ENCODE results near the gene LDHAL6A.
"Not testable (repeated sequence)": the region's sequence is repeated elsewhere in the genome, so short reads cannot be mapped to it uniquely, and the experiment has no call there.

The LDHAL6A gene

DNA sequence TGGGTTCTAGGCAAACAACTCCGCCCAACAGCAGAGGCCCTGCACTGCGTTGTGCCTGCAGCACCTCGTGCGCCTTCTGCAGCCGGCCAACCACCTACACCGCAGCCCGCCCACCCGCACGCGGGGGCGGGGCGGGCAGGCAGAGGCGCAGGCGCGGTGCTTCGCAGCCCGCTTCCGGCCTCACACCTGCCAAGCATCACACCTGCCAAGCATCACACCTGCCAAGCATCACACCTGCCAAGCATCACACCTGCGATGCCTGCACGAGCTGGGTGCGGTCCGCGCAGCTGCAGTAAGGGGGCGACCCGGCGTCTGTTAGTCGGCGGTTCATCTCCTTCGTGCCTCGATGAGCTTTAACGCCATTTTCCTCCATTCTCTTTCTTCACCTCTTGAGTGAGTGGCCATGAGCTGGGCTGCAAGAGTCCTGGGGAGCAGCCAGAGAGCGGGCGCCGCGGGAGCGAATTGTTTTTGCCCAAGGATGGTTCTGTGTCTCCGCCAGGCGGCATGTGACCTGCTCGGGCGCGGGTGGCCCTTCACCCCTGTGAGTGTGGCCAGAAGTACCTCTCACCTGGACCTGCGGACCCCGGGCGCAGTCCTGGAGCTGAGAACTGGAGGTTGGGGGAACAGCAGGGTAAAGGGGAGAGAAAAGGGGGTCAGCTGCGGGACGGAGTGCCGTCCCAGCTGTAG, at the start of gene LDHAL6A:
Gene LDHAL6A (plus strand): TSS at position 171 of the 687 bp plus-strand sequence. CDS start 825 bp downstream, outside the sequence.
- H3K4me3 Mint-ChIP-seq, result peak within 1 kb of the TSS; percentile 26

DNA sequence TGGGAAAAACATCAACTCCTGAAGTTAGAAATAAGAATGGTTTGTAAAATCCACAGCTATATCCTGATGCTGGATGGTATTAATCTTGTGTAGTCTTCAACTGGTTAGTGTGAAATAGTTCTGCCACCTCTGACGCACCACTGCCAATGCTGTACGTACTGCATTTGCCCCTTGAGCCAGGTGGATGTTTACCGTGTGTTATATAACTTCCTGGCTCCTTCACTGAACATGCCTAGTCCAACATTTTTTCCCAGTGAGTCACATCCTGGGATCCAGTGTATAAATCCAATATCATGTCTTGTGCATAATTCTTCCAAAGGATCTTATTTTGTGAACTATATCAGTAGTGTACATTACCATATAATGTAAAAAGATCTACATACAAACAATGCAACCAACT, 48.3 kb upstream of the LDHAL6A start:
- H3K36me3 Mint-ChIP-seq (ENCODE audit: low read depth), result peaks cover 42% of the 10 kb centered on the region
- not testable (repeated sequence) for DNase-seq (ENCODE audit: low spot score); H3K4me3 Mint-ChIP-seq; H3K27me3 Mint-ChIP-seq (ENCODE audit: low read depth); H3K27ac Mint-ChIP-seq; H3K9me3 Mint-ChIP-seq
- peaks cover 23% of the 10 kb centered on the region for H3K4me1 Mint-ChIP-seq (ENCODE audit: low read depth)

More for the DNA sequence above, at the start of gene LDHAL6A:
- peaks cover 4% of the 10 kb centered on the region for H3K27me3 Mint-ChIP-seq (ENCODE audit: low read depth)
- no peaks in the 10 kb centered on the region for H3K9me3 Mint-ChIP-seq
- peaks cover 1% of the 10 kb centered on the region for H3K4me1 Mint-ChIP-seq (ENCODE audit: low read depth)
- no peaks in the 10 kb centered on the region for H3K36me3 Mint-ChIP-seq (ENCODE audit: low read depth)
- no peak within 1 kb of the TSS for H3K27ac Mint-ChIP-seq
- DNase-seq (ENCODE audit: low spot score), result no peak

DNA sequence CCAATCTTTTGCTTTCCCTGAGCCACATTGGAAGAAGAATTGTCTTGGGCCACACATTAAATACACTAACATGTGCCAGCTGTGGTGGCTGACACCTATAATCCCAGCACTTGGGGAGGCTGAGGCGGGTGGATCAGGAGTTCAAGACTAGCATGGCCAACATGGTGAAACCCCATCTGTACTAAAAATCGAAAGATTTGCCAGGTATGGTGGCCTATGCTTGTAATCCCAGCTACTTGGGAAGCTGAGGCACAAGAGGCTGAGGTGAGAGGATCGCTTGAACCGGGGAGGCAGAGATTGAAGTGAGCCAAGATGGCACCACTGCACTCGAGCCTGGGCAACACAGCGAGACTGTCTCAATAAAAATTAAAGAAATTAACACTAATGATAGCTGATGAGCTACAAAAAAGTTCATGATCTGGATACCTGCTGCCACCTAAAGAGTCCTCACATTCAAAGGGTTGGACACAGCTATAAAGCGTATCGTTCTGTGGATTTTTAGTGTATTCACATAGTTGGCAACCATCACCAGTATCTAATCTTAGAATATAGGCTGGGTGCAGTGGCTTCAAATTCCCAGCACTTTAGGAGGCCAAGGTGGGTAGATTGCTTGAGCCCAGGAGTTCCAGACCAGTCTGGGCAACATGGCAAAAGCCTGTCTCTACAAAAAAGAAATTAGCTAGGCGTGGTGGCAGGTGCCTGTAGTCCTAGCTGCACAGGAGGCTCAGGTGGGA, 46.9 kb upstream of the LDHAL6A start:
- Mint-ChIP-seq H3K36me3 (ENCODE audit: low read depth) (peaks cover 30% of the 10 kb centered on the region), H3K4me3 (no peak overlapping the region), H3K4me1 (ENCODE audit: low read depth) (peaks cover 16% of the 10 kb centered on the region), H3K27me3 (ENCODE audit: low read depth) (peaks cover under 1% of the 10 kb centered on the region), H3K9me3 (no peaks in the 10 kb centered on the region), H3K27ac (no peak overlapping the region)
- no peak for DNase-seq (ENCODE audit: low spot score)

DNA sequence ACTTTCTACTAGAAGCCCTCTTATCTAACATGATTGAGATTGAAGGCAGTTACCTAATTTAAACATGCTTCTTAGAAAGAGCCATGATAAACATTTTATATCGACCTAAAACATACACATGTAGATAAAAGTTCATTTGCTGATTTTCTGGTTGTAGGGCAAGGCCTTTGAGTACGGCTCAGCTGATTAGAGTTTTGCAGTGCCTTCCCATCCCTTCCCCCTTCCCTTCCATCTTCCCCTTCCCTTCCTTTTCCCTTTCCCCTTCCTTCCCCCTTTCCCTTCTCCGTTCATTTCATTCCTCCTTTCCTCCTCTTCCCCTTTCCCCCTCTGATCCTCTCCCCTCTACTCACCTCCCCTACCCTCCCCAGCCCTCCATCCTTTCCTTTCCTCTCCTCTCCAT, 39.2 kb upstream of the LDHAL6A start:
- no peaks in the 10 kb centered on the region for H3K9me3 Mint-ChIP-seq
- H3K4me3 Mint-ChIP-seq, result no peak overlapping the region
- H3K36me3 Mint-ChIP-seq (ENCODE audit: low read depth), result no peaks in the 10 kb centered on the region
- peaks cover 2% of the 10 kb centered on the region for H3K27me3 Mint-ChIP-seq (ENCODE audit: low read depth)
- no peak for DNase-seq (ENCODE audit: low spot score)
- H3K27ac Mint-ChIP-seq, result no peak overlapping the region
- peaks cover 10% of the 10 kb centered on the region for H3K4me1 Mint-ChIP-seq (ENCODE audit: low read depth)

DNA sequence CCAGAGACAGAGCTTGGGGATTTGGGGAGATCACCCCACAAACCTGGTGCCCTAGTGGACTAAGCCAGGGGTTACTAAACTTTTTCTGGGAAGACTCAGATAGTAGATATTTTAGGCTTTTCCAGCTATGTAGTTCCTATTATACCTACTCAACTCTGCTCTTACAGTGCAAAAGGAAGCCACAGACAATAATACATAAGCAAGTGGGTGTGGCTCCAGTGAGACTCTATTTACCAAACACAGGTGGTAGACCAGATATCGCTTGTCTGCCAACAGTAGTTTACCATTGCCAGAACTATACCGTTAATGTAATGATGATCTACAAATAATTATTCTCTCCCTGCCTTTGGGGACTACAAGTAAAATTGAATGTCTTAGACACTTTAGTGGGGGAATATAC, 36.6 kb upstream of the LDHAL6A start:
- Mint-ChIP-seq H3K36me3 (ENCODE audit: low read depth) (no peaks in the 10 kb centered on the region), H3K4me3 (no peak overlapping the region), H3K4me1 (ENCODE audit: low read depth) (peaks cover 5% of the 10 kb centered on the region), H3K27me3 (ENCODE audit: low read depth) (no peaks in the 10 kb centered on the region), H3K9me3 (no peaks in the 10 kb centered on the region), H3K27ac (no peak overlapping the region)
- DNase-seq (ENCODE audit: low spot score), result no peak

DNA sequence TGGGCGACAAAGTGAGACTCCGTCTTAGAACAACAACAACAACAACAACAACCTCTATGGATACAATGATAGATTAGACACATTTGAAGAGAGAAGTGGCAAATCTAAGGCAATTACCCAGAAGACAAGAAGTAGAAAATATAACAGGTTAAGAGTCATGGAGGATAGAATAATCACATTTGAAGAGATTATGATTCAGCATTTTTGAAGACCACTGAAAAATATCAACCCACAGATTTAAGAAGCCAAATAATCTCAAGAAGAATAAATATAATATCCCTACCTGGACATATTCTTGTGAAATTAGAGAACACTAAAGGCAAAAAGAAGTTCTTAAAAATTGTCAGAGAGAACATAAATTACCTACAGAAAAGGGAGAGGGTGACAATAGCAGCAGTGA, 35.6 kb upstream of the LDHAL6A start:
- Mint-ChIP-seq H3K36me3 (ENCODE audit: low read depth) (no peaks in the 10 kb centered on the region), H3K27me3 (ENCODE audit: low read depth) (no peaks in the 10 kb centered on the region), H3K4me1 (ENCODE audit: low read depth) (peaks cover 5% of the 10 kb centered on the region), H3K9me3 (no peaks in the 10 kb centered on the region), H3K27ac (no peak overlapping the region), H3K4me3 (no peak overlapping the region)
- DNase-seq (ENCODE audit: low spot score), result no peak

DNA sequence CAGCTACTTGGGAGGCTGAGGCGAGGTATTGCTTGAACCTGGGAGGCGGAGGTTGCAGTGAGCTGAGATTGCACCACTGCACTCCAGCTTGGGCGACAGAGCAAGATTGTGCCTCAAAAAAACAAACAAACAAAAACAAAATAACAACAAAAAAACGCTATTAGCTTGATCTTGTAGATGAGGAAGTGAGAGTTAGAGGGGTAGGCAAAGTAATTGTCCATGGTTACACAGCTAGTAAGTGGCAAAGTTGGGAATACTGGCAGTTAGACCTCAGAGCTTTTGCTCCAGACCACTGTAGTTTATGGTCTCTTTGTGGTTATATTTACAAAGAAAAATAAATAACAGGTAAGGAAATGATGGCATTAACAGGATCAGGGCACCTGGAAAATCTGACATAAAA, 28.4 kb upstream of the LDHAL6A start:
- Mint-ChIP-seq H3K36me3 (ENCODE audit: low read depth) (peaks cover 2% of the 10 kb centered on the region), H3K9me3 (peaks cover 4% of the 10 kb centered on the region), H3K27ac (no peak overlapping the region), H3K4me3 (no peak overlapping the region), H3K27me3 (ENCODE audit: low read depth) (peaks cover 4% of the 10 kb centered on the region), H3K4me1 (ENCODE audit: low read depth) (peaks cover 4% of the 10 kb centered on the region)
- DNase-seq (ENCODE audit: low spot score), result no peak

DNA sequence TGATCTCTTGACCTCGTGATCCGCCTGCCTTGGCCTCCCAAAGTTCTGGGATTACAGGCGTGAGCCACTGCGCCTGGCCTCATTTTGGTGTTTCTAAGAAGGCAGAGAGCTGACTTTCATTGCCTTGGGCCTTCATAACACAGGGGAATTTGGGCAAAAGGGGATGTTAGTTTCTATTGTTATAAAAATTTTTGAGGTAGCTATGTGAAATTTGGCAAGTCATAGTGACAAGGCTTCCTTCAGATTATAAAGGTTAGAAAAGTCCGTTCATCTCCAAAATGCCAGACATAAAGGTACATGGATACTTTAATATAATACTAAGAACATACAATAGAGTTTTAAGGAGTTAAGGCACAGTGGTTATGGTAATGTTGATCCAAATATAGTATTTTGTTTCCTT, 26.3 kb upstream of the LDHAL6A start:
- Mint-ChIP-seq H3K27ac (no peak overlapping the region), H3K27me3 (ENCODE audit: low read depth) (peaks cover 4% of the 10 kb centered on the region), H3K9me3 (peaks cover 14% of the 10 kb centered on the region), H3K36me3 (ENCODE audit: low read depth) (peaks cover 4% of the 10 kb centered on the region), H3K4me3 (no peak overlapping the region), H3K4me1 (ENCODE audit: low read depth) (peaks cover 4% of the 10 kb centered on the region)
- no peak for DNase-seq (ENCODE audit: low spot score)

DNA sequence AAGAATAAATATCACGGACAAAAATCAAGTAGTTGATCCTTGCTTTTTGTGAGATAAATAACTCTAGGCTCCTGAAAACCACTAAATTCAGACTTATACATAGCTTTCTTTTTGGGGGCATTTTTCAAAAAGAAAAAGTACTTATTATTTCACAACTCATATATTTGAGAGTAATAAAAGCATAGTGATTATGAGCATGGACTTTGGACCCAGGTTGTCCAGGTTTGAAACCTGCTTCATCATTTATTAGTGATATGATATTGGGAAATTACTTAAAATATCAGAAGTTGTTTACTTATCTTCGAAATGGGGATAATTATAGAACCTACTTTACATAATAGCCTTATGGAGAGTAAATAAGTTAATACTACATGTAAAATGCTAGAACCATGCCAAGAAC, 17.0 kb upstream of the LDHAL6A start:
- H3K36me3 Mint-ChIP-seq (ENCODE audit: low read depth), result peaks cover 2% of the 10 kb centered on the region
- H3K27me3 Mint-ChIP-seq (ENCODE audit: low read depth), result peaks cover 2% of the 10 kb centered on the region
- H3K4me3 Mint-ChIP-seq, result no peak overlapping the region
- H3K27ac Mint-ChIP-seq, result no peak overlapping the region
- no peak for DNase-seq (ENCODE audit: low spot score)
- H3K9me3 Mint-ChIP-seq, result peaks cover 19% of the 10 kb centered on the region
- H3K4me1 Mint-ChIP-seq (ENCODE audit: low read depth), result no peaks in the 10 kb centered on the region

DNA sequence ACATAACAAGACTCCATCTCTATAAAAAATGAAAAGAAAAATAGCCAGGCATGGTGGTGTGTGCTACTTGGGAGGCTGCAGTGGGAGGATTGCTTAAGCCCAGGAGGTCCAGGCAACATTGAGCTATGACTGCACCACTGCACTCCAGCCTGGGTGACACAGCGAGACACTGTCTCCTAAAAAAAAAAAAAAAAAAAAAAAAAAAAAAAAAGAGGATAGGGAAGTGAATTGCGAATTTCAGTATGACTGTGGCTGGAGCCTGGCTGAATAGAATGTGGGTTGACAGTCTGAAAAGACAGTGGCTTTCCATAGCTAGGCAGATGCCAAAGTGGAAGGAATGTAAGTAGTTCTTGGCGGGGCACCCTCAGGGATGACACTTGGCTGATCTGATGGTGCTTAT, 6.4 kb upstream of the LDHAL6A start:
- Mint-ChIP-seq H3K9me3 (no peaks in the 10 kb centered on the region), H3K4me1 (ENCODE audit: low read depth) (no peaks in the 10 kb centered on the region), H3K27me3 (ENCODE audit: low read depth) (peaks cover 15% of the 10 kb centered on the region), H3K4me3 (no peak overlapping the region), H3K36me3 (ENCODE audit: low read depth) (no peaks in the 10 kb centered on the region), H3K27ac (no peak overlapping the region)
- no peak for DNase-seq (ENCODE audit: low spot score)

DNA sequence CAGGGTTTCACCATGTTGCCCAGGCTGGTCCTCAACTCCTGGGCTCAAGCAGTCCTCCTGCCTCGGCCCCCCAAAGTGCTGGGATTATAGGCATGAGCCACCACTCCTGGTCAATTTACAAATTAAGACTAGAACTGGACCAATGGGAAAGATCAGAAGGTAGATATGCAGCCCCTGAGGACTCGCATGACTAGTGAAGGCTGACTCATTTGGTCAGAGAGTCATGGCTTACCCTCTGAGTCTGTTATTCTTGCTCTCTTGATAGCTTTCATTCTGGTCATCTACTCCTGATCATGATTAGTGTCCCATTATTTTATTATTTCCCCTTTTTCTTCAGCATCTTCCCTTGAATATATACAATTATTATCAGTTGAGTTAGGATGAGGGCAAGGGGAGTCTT, 2.7 kb upstream of the LDHAL6A start:
- no peak for DNase-seq (ENCODE audit: low spot score)
- H3K27me3 Mint-ChIP-seq (ENCODE audit: low read depth), result peaks cover 11% of the 10 kb centered on the region

DNA sequence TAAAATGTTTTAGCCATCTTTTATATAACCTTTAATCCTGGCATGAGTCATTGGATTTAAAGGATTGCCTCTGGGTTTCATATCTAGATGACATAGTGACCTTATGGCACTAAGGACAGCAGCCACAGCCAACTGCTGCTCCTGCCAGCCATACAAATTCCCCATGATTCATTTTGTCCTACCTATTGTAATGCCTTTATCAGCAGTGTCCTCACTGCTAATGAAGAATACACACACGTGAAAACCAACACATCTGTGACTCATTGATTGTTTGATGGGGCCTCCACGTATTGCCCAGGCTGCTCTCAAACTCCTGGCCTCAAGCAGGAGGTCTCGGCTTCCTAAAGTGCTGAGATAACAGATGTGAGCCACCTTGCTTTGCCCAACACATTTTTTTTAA, 1.8 kb downstream of the LDHAL6A start:
- no peak overlapping the region for H3K27ac Mint-ChIP-seq
- peaks cover 1% of the 10 kb centered on the region for H3K4me1 Mint-ChIP-seq (ENCODE audit: low read depth)
- H3K36me3 Mint-ChIP-seq (ENCODE audit: low read depth), result no peaks in the 10 kb centered on the region
- H3K9me3 Mint-ChIP-seq, result no peaks in the 10 kb centered on the region
- DNase-seq (ENCODE audit: low spot score), result no peak
- H3K27me3 Mint-ChIP-seq (ENCODE audit: low read depth), result peaks cover 4% of the 10 kb centered on the region
- H3K4me3 Mint-ChIP-seq, result no peak overlapping the region

More for the DNA sequence above, 2.7 kb upstream of the LDHAL6A start:
- Mint-ChIP-seq H3K27ac (no peak overlapping the region), H3K4me1 (ENCODE audit: low read depth) (peaks cover 1% of the 10 kb centered on the region), H3K4me3 (no peak overlapping the region), H3K36me3 (ENCODE audit: low read depth) (no peaks in the 10 kb centered on the region), H3K9me3 (no peaks in the 10 kb centered on the region)

DNA sequence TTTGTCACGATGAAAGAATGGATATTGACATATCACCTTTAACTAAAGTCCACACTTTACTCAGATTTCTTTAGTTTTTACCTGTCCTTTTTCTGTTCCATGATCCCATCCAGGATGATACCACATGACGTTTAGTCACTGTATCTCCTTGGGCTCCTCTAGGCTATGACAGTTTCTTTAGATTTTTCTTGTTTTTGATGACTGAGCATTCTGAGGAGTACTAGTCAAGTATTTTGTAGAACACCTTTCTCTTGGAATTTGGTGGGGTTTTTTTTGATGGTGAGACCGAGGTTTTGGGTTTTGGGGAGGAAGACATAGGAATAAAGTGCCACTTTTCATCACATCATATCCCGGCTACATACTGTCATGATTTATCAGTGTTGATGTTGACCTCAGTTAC, 4.0 kb downstream of the LDHAL6A start:
- Mint-ChIP-seq H3K9me3 (no peaks in the 10 kb centered on the region), H3K27me3 (ENCODE audit: low read depth) (peaks cover 2% of the 10 kb centered on the region), H3K4me3 (no peak overlapping the region), H3K27ac (no peak overlapping the region), H3K4me1 (ENCODE audit: low read depth) (peaks cover 2% of the 10 kb centered on the region), H3K36me3 (ENCODE audit: low read depth) (no peaks in the 10 kb centered on the region)
- DNase-seq (ENCODE audit: low spot score), result no peak

DNA sequence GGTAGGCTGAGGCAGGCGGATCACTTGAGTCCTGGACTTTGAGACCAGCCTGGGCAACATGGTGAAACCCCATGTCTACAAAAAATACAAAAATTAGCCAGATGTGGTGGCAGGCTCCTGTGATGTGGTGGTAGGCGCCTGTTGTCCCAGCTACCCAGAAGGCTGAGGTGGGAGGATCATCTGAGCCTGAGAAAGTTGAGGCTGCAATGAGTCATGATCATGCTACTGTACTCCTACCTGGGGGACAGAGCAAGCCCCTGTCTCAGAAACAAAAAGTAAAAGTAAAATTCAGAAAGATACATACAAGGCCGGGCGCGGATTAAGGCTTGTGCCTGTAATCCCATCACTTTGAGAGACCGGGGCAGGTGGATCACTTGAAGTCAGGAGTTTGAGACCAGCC, 6.3 kb downstream of the LDHAL6A start:
- no peak for DNase-seq (ENCODE audit: low spot score)
- peaks cover 2% of the 10 kb centered on the region for H3K4me1 Mint-ChIP-seq (ENCODE audit: low read depth)
- peaks cover 2% of the 10 kb centered on the region for H3K27me3 Mint-ChIP-seq (ENCODE audit: low read depth)
- H3K27ac Mint-ChIP-seq, result no peak overlapping the region
- no peaks in the 10 kb centered on the region for H3K36me3 Mint-ChIP-seq (ENCODE audit: low read depth)
- no peak overlapping the region for H3K4me3 Mint-ChIP-seq
- no peaks in the 10 kb centered on the region for H3K9me3 Mint-ChIP-seq
